Keratinocyte (primary cell): ENCODE measurements around the gene LATS1.

Experiments
- EZH2 ChIP-seq: IDR thresholded peaks from one replicate; pipeline ENCODE4 v1.6.1; 2012; ENCODE audit warnings: inconsistent platforms, mild to moderate bottlenecking, low read length, moderate library complexity
- TF ChIP-seq, protein P1 (sequence below), 3 experiments: IDR thresholded peaks in 1 of 3; conservative IDR thresholded peaks in 1 of 3; optimal IDR thresholded peaks in 1 of 3; 2 replicates in 2 of 3; 3 replicates in 1 of 3; pipeline versions ENCODE3 to v1.5.1; 2011; ENCODE audit warnings: low read length in 3 of 3, mild to moderate bottlenecking in 3 of 3, moderate library complexity in 2 of 3, control low read depth in 1 of 3, inconsistent platforms in 1 of 3; ENCODE audit not compliant: insufficient read depth in 2 of 3; ENCODE audit errors: extremely low read depth in 1 of 3

DNA sequence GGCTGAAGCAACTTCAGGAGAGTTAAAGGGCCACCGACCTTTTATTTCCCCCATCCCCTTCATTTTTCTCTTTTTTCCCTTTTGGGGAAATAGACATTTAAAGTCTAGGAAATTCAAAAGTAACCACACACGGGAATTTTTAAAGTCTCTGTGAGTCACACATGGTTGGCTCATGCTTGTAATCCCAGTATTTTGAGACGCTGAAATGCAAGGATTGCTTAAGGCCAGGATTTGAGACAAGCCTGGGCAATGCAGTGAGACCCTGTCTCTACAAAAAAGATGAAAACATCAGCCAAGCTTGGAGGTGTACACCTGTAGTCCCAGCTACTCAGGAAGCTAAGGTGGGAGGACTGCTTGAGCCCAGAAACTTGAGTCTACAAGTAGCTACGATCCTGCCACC, 103.6 kb downstream of the LATS1 start:
- TF ChIP-seq, protein P1, sequence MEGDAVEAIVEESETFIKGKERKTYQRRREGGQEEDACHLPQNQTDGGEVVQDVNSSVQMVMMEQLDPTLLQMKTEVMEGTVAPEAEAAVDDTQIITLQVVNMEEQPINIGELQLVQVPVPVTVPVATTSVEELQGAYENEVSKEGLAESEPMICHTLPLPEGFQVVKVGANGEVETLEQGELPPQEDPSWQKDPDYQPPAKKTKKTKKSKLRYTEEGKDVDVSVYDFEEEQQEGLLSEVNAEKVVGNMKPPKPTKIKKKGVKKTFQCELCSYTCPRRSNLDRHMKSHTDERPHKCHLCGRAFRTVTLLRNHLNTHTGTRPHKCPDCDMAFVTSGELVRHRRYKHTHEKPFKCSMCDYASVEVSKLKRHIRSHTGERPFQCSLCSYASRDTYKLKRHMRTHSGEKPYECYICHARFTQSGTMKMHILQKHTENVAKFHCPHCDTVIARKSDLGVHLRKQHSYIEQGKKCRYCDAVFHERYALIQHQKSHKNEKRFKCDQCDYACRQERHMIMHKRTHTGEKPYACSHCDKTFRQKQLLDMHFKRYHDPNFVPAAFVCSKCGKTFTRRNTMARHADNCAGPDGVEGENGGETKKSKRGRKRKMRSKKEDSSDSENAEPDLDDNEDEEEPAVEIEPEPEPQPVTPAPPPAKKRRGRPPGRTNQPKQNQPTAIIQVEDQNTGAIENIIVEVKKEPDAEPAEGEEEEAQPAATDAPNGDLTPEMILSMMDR (optimal IDR thresholded peaks at IDR 0.05 in 1 of 3, IDR thresholded peaks at IDR 0.05 in 1 of 3, conservative IDR thresholded peaks at IDR 0.05 in 1 of 3; ENCODE audit: extremely low read depth in 1 of 3, insufficient read depth in 2 of 3, low read length in 3 of 3), result no peak
- TF ChIP-seq EZH2, result no peak
